ENCODE measurements around the gene PEF1.

DNA sequence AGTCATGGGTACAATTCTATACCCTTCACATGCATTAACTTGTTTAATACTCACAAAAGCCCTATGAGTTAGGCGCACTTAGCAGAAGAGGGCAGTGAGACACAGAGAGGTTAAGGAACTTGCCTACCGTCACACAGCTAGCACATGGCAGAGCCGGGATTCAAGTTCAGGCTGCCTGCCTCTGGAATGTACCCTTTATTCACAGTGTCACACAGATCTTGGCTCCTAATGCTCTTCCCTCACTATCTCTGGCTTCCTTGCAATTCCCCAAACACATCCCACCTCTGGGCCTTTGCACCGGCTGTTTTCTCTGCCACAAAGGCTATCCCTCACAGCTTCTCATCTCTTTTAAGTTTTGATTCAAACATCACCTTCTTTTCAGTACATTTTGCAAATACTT lies 34.0 kb upstream of the PEF1 start:
- no peak for TF ChIP-seq EP300 (IDR thresholded peaks at IDR 0.05)
- no peak for TF ChIP-seq CTCF (IDR thresholded peaks at IDR 0.05)
- no peak for TF ChIP-seq POLR2AphosphoS5 (IDR thresholded peaks at IDR 0.05)
- TF ChIP-seq POLR2A (IDR thresholded peaks at IDR 0.05), result no peak

Data from suprapubic skin (tissue), 4 donors.